HG02981 (cell line): ENCODE measurements around the gene CCSAP.

ENCODE experiments used
- ATAC-seq: cut with Tn5 transposase; IDR thresholded peaks from one replicate; pipeline ENCODE4 v1.9.1; 2021; ENCODE audit warnings: mild to moderate bottlenecking, moderate library complexity; ENCODE audit not compliant: unreplicated experiment

CCSAP gene

GRCh38 chr1:229365569-229365968, 22.7 kb upstream of the CCSAP start:
- no peak for ATAC-seq

DNA sequence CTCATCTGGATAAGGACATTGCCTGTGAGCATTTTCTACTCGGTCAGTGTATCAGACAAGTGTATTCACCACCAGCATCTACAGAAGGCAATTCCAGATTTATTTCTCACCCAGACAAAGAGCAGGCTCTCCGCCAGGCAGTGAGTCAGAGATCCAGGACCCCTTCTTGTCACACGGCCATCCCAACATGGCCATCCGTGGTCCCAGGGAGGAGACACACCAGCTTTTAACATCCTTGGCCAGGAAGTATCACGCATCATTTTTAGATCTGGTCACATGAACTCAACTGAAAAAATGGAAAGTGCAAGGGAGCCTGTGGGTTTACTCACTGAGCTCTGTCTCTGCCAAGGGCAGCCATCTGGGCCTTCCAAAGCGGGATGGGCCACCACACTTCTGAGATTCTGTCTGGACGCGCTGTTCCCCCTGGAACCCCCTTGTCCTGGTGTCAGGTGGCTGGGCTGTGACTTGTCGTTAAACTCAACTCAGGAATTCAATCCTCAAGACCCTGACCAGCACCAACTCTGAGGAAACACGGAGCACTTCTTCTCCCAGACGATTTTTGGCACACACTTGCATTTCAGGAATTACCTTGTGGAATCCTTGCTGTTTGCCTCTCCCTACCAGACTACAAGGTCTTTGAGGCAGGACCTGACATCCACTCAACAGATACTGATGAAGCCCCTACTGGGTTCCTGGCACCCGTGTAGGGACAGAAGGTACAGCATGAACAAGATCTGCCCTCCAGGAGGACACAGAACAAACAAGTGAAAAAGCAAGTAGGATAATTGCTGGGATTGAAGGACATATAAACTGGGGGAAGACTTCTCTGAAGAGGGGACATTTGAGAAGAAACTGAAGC, 21.6 kb upstream of the CCSAP start:
- no peak for ATAC-seq

- ATAC-seq: no peak
These were observed 20.9 kb upstream of the CCSAP start for GRCh38 chr1:229363723-229364122.

- no peak for ATAC-seq
These were observed 17.6 kb upstream of the CCSAP start for GRCh38 chr1:229360420-229360819.

- no peak for ATAC-seq
These were observed 12.8 kb upstream of the CCSAP start for GRCh38 chr1:229355661-229356060.

GRCh38 chr1:229354226-229354625, 11.4 kb upstream of the CCSAP start:
- ATAC-seq: no peak

GRCh38 chr1:229352975-229353374, 10.1 kb upstream of the CCSAP start:
- ATAC-seq: no peak

DNA sequence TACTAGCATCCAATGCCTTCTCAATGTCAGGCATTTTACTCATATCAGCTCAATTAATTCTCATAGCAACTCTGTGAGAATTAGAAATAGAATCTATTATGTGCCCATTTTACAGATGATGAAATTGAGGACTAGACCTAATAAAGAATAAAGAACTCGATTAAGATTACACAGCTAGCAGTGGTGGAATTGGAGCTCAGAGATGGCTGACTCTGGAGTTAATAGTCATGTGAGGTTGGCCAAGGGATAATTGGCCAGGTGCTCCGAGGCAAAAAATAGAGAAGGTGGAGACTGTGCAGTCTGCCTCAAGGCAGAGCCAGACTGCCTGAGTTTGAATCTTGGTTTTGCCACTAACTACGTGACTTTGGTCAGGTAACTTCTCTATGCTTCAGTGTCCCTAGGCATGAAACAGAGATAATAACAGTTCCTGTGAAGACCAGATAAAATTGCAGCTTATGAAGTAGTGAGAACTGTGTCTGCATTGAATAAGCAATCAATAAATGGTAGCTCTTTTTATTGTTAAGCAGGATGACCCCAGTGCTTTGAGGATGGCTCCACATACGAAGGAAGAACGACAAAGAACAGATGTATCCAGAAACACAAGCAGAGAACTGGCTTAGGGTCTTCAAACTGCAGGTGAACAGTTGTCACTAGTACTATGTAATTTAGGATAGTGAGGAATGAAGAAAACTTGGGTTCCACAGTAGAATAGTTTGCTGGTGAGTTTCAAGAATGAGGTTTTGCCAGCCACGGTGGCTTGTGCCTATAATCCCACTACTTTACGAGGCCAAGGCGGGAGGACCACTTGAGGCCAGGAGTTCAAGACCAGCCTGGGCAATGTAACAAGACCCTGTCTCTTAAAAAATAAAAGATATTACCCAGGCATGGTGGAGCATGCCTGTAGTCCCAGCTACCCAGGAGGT, 6.9 kb upstream of the CCSAP start:
- no peak for ATAC-seq

- ATAC-seq: no peak
These were observed 4.7 kb upstream of the CCSAP start for GRCh38 chr1:229347528-229347927.

DNA sequence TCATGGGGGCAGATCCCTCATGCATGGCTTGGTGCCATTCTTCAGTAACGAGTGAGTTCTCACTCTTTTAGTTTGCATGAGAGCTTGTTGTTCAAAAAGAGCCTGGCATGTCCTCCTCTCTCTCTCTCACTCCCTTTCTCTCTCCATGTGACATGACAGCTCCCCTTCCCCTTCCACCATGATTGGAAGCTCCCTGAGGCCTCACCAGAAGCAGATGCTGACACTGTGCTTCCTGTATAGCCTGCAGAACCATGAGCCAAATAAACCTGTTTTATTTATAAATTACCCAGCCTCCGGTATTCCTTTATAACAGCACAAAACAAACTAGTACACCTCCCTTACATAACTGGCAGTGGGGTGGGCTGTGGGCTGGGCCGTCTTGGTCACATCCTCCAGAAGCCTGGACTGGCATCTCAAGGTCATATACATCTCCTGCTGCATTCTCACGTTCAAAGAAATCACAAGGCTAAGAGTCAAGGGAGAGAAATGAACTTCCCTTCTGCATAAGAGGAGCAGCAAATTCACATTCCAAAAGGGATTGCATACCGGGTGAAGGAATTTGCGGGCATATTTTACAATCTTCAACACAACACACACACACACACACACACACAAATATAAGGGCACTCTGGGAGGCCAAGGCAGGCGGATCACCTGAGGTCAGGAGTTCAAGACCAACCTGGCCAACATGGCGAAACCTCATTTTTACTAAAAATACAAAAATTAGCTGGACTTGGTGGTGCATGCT, 2.3 kb upstream of the CCSAP start:
- no peak for ATAC-seq

DNA sequence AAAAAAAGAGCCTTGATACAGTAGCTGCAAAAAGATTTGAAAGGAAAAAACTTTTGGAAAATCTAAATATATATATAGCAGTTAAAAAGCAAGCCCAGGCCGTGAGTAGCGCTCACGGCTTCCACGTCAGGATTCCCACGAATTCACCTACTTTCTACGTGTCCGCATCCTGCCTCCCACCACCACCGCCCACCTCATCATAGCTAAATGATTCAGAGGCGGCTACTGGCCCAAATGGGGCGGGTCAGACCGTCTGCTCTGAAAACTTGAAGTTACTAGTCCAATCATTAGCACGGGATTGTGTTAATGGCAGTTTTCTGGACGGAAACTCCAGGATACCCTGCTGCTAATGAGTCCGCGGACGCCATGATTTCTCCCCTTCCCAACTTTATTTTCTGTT, 1.3 kb upstream of the CCSAP start:
- no peak for ATAC-seq

- ATAC-seq: peak; percentile 64
These were observed 832 bp downstream of the CCSAP start for GRCh38 chr1:229341774-229342655.

- no peak for ATAC-seq
These were observed 2.4 kb downstream of the CCSAP start for GRCh38 chr1:229340496-229340895.

DNA sequence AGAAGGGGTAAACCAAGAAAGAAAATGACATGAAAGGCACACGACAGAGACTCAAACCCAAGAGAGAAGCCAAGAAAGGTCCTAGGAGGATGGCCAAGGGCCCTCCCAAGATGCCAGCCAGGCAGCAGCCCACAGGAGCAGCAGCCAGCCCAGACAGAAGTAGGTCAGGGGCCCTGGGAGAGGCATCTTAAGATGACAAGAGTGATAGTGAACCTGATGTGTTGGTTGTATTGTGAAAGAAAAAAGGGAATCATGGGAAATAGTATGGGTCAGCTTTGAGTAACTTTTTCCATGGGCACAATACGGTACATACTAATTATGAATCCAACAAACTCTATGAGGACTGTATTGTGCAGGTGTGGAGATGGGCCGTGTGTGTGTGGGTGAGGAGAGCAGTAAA, 3.3 kb downstream of the CCSAP start:
- ATAC-seq: no peak

DNA sequence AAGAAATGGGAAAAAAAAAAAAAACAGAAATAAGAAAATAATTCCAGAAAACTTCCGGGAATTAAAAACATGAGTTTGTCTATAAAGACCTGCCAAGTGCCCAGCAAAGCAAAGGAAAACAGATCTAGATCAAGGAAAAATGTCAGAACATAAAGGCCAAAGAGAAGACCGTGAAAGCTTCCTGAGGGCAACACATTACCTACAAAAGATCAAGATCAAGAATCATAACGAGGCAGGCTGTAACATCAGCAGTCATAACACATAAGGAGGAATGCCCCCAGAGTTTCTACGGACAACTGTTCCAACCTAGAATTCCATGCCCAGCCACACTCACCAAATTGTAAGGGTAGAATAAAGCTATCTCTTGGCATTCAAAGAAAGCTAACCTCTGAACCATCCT, 3.8 kb downstream of the CCSAP start:
- ATAC-seq: no peak

GRCh38 chr1:229336345-229336744, 6.5 kb downstream of the CCSAP start:
- ATAC-seq: no peak

GRCh38 chr1:229334716-229335115, 8.1 kb downstream of the CCSAP start:
- no peak for ATAC-seq

- no peak for ATAC-seq
These were observed 8.6 kb downstream of the CCSAP start for GRCh38 chr1:229334269-229334668.

GRCh38 chr1:229328598-229329362, 14.1 kb downstream of the CCSAP start:
- ATAC-seq: no peak
